HG03439 (cell line): ENCODE measurements around the gene ZCCHC17.

ENCODE experiments used
- ATAC-seq: cut with Tn5 transposase; IDR thresholded peaks from one replicate; pipeline ENCODE4 v1.9.1; 2021; ENCODE audit warnings: mild to moderate bottlenecking, moderate library complexity; ENCODE audit not compliant: unreplicated experiment

Gene ZCCHC17

DNA sequence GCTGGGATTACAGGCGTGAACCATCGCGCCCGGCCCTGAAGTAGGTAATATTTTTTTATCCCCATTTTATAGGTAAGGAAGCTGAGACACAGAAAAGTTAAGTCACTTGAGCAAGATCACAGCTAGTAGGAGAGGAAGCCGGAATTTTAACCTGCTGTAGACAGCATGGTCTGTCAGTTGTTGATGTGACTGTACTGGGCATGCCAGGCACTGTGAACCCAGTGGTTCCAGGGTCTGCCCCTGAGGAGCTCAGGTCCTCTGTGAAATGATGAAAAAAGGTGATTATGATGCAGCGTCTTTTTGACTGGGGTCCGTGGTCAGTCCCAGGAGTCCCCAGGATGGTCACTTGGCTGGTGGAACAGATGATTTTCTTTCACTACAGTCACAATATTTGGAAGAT is 92.8 kb downstream of the ZCCHC17 start:
- ATAC-seq, result no peak

DNA sequence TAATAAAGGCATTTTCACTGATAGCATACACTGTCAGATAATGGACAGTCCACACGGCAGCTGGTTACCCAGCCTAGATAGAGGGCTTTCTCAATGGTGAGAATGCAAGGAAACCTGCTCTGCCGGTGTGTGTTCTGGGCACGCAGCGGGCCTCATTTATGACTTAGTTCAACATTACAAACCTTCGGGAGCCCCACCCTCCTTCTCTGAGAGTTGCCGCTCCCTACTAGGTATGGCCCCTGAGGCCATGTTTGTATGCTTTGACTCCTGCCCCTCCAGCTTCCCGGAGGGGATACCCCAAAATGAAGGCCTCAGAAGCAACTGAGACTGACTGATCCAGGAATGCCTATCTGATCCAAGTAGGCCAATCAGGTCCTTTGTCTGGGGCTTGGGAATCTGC is 93.2 kb downstream of the ZCCHC17 start:
- no peak for ATAC-seq

DNA sequence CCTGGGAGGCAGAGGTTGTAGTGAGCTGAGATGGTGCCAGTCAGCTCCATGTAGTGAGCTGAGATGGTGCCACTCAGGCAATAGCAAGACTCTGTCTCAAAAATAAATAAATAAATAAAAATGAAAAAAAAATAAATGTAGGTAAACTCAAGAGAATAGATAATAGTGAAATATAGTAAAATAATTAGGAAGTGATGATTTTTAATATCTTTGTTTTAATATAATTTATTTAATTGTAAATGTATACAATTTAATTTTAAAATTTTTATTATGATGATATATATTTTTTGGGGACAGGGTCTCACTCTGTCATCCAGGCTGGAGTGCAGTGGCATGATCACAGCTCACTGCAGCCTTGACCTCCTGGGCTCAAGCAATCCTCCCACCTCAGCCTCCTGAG is 96.6 kb downstream of the ZCCHC17 start:
- ATAC-seq, result no peak

DNA sequence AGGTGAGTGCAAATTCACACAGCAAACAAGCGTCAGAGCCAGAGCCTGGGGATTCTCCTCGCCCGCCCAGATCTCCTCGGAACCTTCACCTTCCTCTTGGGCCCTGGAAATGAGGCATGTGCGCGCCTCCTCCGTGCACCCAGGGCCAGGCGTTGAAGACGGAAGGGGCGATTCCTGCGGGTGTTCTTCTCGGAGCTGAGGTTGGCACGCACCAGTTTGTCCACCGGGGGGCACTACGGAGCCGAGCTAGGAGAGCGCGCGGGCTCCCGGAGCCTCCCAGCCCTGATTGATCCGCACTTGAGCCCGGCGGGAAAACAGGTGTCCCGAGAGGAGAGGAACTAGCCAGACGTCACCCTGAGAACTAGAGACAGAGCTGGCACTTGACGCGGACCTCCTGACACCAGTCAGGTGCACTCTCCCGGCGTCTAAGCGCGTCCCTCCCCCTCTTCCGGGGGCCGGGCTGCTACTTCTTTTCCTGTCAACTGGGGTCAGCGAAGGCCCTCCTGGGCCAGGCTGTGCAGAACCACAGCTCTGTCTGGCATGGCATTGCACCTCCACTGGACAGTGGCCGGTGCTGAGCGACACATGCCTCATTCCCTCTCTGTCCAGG is 97.9 kb downstream of the ZCCHC17 start:
- no peak for ATAC-seq

DNA sequence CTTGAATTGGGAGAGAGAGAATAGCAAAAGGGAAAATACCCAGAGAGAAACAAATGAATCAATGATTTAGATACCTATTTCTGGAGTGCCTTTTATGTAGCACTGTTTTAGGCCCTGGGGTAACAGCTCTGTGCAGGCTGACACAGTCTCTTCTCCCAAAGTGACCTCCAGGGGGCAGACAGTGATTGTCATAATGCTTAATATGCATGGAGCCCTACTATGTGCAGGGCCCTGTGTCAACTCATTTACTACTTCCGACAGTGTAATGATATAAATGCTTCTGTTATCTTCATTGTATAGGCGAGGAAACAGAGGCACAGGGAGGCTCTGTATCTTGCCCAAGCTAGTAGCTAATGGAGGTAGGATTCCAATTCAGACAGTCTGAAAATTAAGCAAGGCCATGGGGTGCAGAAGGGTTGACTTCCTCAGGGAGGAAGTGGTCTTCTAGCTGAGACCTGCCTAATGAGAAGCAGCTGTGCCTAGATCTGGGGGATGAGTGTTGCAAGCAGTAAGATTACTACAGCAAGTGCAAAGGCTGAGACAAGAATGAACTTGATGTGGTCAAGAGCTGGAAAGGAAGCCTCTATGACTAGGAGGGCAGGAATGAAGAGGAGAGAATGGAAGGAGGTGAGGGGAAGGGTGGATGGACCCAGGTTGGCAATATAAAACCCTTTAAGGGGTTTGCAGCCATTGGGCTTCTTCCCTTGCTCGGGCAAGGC is 100.0 kb downstream of the ZCCHC17 start:
- no peak for ATAC-seq

DNA sequence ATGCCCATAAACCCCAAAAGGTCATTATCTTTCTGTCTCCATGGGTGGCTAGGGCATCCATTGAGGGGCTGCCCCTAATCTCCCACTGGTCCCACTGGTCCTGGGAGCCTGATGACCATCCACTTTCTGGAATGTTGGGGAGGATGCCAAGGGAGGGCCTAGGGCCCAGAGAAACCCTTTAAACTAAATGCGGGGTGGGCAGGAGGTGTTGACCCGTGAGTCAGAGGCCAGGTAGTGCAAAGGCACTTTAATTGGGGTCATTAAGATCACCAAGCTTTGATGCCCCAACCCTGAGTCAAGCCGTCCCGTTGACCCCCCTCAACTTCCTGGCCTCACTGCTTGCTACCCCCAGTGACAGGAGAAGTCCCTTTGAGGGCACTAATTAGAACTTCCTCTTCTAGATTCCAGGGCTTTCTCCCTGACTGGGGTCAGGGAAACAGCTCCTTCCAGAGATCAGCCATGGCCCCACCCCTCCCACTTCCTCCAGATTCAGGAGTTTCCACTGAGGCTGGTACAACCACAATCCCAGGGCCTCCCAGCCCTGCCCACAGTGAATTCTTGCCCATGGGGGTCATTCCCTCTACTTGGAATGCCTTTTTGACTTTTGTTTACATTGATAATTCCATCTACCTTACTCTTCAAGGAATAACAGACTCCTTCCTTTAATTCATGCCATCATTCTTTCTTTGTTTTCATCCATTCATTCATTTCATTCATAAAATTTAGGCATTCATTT is 100.7 kb downstream of the ZCCHC17 start:
- ATAC-seq, result no peak

DNA sequence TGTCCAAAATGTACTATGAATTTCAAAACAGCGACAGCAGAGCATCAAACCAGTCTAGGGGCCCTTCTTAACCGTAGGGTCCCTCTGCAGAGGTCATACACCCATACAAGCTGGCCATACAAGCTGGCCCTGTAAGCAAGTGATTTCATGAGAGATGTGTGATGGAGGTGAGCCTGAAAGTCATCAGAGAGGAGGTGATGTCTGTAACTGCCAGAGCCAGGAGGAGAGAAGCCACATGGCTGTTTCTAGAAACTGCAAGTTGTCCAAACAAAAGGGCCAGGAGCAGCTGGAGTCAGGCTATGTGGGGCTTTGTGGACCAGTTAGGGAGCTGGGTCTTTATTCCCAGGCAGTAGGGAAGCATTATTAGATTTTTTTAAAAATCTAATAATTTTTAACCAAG is 101.4 kb downstream of the ZCCHC17 start:
- ATAC-seq, result no peak

DNA sequence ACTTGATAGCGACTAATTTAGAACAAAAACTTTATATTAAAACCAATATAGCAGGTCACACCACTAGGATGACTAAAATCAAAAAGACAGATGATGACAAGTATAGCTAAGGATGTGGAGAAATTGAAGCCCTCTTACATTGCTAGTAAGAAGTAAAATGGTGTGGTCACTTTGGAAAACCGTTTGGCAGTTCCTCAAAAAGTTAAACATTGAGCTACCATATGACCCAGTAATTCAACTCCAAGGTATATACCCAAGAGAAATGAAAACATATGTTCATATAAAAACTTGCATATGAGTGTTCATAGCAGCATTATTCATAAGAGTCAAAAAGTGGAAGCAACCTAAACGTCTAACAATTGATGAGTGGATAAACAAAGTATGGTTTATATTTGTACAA is 103.1 kb downstream of the ZCCHC17 start:
- ATAC-seq, result no peak

DNA sequence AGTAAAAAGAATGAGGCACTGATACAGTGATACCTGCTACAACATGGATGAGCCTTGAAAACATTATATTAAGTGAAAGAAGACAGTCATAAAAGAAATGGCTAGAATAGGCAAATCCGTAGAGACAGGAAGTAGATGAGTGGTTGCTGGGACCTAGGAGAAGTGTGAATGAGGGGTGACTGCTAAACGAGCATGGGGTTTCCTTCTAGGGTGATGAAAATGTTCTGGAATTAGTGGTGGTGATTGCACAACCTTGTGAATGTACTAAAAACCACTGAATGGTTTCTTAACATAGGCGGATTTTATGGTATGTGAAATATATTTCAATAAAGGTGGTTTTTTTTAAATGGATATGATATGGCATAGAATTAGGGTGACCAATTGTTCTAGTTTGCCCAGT is 103.6 kb downstream of the ZCCHC17 start:
- ATAC-seq, result no peak

DNA sequence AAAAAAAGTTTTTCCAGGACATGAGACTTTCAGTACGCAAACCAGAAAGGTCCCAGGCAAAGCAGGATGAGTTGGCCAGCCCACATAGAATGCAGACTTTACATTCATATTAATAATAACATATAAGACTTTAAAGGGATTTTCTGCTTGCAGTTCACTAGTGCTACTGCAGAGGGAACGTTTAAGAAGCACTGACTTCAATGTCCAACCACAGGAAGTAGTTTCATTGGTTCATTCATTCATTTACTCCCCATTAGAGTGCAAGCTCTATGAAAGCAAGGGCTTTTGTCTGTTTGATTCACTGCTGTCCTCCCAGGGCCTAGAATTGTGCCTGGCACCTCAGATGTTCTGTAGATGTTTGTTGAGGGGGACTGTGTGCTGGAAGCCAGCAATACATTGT is 104.4 kb downstream of the ZCCHC17 start:
- no peak for ATAC-seq

DNA sequence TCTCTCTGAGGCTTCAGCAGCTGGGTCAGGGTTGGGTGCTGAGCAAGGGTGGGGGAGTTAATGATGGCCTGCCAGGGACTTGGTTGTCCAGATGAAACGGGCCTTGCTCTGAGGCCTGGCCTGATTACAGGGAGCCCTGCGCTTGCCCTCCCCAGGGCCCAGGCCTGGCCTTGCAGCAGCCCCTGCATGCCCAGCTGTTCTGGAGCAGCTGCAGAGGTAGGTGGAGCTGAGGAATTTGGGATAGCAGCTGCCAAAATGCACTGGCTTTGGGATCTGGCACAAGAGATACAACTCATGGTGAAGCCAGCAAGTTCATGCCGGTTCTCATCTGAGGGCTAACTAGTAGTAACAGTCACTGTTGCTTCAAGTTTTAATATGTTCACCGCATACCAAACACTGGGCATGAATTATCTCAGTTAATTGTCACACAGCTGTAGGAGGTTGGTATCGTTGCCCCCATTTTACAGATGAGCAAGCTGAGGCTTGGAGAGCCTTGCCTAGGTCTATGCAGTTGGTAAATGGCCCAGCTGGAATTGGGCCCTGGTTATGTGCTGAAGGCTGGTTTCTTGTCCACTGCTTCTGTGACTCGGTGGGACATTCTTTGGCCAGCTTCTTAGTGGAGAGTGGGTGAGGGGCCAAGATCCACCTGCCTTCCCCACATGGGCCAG is 108.9 kb downstream of the ZCCHC17 start:
- no peak for ATAC-seq

DNA sequence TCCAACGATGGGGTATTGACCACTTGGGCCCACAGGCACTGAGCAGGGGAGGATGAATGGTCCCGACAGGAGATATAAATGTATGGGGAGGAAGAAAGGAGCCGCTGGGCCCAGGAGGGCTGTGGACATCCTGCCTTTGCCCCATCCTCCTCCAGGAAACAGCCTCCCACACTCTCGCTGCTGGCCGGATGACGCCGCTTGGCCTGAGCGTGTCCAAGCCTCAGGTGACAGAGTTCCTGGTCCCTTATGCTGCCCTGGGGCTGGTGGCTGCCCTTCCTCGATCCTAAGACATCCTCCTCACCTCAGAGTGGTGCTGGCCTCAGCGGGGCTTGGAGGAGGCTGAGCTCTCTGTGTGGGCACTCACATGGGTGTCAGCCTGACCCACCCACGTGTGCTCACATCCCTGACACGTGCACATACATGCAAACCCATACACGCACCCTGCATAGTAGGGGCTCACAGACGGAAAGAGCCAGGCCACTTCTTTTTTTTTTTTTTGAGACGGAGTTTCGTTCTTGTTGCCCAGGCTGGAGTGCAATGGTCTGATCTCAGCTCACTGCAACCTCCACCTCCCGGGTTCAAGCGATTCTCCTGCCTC is 110.3 kb downstream of the ZCCHC17 start:
- no peak for ATAC-seq

DNA sequence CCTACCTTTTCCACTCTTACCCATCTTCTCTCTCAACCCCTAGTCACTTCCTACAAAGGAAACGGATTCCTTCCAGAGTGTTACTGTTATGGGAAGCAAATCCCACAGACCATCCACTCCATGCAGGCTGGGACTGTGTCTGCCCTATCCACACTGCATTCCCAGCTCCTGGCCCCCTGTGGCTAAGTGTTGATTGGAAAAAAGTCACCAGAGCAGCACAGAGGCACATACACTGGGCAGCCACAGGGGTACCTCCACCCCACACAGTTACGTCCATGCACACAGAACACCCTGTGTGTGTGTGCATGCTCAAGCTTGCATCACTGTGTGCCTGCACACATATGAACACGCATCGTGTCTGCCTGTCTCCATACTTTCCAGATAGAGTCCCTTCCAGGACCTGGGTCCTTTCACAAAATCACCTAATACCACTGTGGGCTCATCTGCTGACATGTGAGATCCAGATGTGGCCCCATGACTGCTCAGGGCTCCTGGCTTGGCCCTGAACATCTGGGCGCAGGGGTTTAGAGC is 112.0 kb downstream of the ZCCHC17 start:
- no peak for ATAC-seq

DNA sequence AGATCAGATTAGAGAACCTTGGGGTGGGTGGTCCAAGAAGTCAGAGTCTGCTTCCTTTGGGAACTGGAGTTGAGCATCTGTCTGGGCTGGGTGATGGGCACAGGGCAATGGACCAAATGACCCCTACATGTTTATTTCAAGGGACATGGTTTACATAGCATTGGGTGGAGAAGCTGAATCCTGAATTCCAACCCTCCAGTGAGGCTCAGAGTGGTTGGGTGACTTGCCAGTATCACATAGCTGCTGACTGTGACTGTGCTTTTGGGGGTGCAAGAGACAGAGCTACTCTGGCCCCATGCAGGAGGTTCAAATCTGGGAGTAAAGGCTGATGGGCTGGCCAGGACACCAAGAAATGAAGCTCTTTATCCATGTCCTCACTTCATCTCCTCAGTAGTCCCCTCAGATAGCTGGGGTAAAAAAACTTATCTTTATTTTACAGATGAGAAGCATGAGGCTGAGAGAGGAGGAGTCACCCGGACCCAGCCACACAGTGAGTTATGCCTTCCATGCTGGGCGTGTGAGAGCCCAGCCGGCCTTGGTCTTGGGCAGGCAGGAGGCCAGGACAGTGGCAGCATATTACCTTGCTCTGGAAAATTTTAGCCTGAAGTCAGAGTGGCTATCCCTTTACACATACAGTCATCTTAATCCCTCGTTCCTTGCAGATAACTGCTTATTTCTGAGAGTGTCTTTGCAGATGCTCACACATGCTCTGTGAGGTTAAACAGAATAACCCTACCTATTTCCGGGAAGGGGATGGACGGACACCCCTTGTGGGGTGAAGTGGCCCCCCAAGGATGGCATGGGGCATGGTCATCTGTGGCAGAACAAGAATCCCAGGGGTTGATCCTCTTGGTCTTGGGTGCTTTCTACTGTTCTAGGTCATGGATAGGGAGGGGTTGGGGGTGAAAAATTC is 113.4 kb downstream of the ZCCHC17 start:
- ATAC-seq, result no peak

DNA sequence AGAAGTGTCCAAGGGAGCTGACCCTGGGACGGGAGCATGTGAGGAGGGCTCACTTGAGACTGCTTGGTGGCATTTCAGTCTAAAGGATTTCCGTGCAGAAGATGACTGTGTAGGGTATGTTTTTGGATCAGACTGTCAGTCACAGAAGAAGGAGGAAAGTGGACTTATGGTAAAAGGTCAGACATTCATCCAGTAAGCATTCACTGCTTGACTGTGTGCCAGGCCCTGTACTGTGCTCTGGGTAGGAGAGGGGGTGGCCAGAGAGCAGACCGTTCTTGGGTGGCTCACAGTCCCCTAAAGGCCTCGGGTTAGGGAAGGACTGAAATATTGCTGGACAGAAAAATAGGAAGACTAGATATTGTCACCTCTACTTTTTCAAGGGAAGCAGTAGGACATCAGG is 114.0 kb downstream of the ZCCHC17 start:
- ATAC-seq, result no peak

DNA sequence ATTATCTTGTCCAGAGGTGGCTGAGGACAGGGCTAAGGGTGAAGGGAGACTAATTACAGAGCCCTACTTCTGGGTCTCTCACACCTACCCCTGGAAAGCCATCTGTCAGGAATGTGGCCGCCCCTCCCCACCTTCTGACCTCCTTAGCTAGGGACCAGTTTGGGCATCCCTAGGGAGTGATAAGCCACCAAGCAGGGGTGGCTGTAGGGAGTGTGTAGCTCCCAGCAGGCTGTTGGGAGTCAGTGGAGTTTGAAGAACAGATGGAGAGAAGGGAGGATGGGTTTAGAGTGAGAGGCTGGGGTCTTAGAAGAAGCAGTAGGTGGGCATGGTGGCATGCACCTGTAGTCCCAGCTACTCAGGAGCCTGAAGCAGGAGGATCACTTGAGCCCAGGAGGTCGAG is 115.4 kb downstream of the ZCCHC17 start:
- ATAC-seq, result no peak

DNA sequence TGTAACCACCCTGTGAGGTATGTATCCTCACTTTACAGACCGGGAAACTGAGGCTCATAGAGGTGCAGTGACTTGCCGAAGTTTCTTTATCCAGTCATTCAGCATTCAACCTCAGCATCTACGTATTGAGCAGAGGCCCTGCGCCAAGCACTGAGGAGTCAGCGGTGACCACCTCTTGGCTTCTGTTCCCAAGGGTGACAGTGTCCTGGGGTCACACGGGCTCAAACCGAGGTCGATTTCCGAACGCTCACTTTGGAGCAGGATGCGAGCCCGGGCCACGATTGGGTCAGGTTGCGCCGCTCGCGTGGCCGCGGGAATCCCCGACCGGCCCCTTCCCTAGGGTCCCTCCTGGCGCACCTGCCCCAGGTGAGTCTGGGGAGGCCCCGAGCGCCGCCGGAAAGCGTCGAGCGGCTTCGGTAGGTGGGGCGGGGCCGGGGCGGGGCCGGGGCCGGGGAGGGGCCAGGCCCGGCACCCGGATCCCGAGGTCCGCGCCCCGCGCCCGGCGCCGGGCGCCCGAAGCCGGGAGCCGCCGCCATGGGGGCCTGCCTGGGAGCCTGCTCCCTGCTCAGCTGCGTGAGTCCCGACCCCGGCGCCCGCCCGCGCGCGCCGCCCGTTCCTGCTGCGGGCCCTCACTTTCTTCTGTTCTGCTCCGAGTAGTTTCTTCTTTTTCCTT is 116.0 kb downstream of the ZCCHC17 start, which contains the start of gene SERINC2:
SERINC2 (plus strand) TSS at position 482 of the 673 bp plus-strand sequence; CDS start at position 535, 53 bp downstream.
- ATAC-seq, result no peak

DNA sequence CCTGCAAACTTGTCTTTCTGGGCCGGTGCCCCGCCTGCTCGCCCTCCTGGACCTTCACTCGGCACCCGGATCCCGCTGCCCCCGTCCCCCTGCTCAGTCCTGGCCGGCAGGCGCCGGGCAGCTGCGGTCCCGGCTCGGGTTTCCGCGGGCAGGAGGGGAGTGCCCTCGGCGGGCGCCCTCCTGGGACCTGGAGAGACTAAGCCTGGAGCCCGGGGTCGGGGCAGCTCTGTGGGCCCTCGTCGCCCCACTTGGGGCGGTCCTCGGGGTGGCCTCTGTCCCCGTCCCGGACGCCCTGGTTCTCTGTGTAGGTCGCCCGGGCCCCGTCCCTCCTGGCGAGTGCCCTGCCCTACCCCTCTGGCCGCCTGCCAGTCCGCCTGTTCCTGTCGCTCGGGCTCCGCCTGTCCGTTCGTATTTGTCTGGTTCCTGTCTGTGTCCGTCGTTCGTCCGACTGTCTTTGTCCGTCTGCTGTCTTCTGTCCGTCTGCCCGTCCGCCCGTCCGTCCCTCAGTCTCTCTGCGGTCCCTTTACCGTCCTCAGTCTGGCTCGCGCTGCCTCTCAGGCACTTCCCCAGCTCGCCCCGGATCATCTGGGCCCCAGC is 116.7 kb downstream of the ZCCHC17 start:
- ATAC-seq, result no peak
